ENCODE results near the gene HLTF.

Gene HLTF

GRCh38 chr3:149122721-149123578 lies 36.6 kb upstream of the HLTF start:
- TF ChIP-seq CTCF (IDR thresholded peaks at IDR 0.05; ENCODE audit: low read depth, low read length): no peak
- no peak overlapping the region for H3K4me3 ChIP-seq (ENCODE audit: low read depth, low read length)

GRCh38 chr3:149120051-149120972 lies 34.0 kb upstream of the HLTF start:
- H3K4me3 ChIP-seq (ENCODE audit: low read depth, low read length): no peak overlapping the region
- TF ChIP-seq CTCF (IDR thresholded peaks at IDR 0.05; ENCODE audit: low read depth, low read length): peak; percentile 4; the same call in 1 of the 2 replicates

- no peak for TF ChIP-seq CTCF (IDR thresholded peaks at IDR 0.05; ENCODE audit: low read depth, low read length)
These were observed 33.1 kb upstream of the HLTF start for GRCh38 chr3:149119466-149119865.

GRCh38 chr3:149118724-149119123 lies 32.4 kb upstream of the HLTF start:
- H3K4me3 ChIP-seq (ENCODE audit: low read depth, low read length): no peak overlapping the region
- TF ChIP-seq CTCF (IDR thresholded peaks at IDR 0.05; ENCODE audit: low read depth, low read length): no peak

More at GRCh38 chr3:149119466-149119865, 33.1 kb upstream of the HLTF start:
- no peak overlapping the region for H3K4me3 ChIP-seq (ENCODE audit: low read depth, low read length)

GRCh38 chr3:149115114-149115513 lies 28.8 kb upstream of the HLTF start:
- TF ChIP-seq CTCF (IDR thresholded peaks at IDR 0.05; ENCODE audit: low read depth, low read length): no peak

GRCh38 chr3:149114458-149114857 lies 28.1 kb upstream of the HLTF start:
- no peak overlapping the region for H3K4me3 ChIP-seq (ENCODE audit: low read depth, low read length)
- no peak for TF ChIP-seq CTCF (IDR thresholded peaks at IDR 0.05; ENCODE audit: low read depth, low read length)

More at GRCh38 chr3:149115114-149115513, 28.8 kb upstream of the HLTF start:
- no peak overlapping the region for H3K4me3 ChIP-seq (ENCODE audit: low read depth, low read length)
